DMS153 treated with DMSO at 0.1 percent for 48 hours (cell line): ENCODE data around the gene SF3B3.

Experiments used
- DNase-seq: peaks from one replicate; lab custom pipeline; 2025; ENCODE audit not compliant: unreplicated experiment; lab: John Stamatoyannopoulos, UW

Gene SF3B3

DNA sequence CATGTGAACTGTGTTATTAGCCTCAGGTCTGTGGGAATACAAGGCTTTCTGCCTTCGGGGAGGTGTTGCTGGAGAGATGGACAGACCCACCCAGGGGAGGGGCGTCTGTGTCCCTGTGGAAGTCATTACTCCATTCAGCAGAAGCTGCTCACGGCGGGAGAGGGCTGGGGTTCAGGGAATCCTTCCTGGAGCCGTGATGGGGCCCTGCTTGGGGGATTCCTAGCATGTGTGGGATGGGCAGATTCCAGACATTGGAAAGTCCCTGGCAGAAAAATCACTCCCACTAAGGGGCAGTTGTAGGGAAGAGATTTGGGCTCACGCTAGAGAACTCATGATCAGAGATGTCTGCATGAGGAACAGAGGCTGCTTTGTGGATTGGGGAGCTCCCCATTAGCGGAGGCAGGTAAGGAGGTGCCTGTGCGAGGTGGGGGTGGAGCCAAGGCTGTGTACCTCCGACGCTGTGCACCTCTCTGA lies 66.4 kb downstream of the SF3B3 start:
- DNase-seq, result no peak

DNA sequence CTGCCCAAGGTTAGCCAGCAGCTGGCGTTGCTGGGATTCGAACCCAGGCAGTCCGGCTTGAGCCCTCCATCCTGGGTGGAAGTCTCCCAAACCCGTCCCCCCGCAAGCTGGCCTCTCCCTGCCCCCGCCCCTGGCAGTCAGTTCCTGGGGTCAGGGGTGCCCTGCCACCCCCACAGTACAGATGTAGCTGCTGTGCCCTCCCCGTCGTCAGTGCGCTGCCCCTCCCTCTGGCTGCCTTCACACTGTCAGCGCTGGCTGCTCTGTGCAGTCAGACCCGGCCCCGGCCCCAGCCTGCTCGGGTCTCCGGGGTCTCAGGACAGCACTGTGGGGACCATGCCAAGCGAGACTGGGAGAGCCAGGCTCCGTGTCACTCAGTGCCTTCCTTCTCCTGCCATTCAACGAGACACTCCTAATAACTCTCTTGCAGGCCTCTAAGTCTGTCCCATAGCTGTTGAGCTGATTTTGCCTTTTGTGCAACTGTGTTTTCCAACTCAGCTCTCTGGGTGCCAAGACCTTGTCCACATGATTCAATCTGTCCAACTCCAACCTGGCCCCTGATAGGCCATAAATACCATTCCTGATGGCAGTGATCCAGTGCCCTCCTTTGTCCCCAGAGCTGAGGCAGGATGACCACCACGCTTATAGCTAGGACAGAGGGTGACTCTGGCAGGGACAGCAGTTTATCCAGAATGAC lies 67.3 kb downstream of the SF3B3 start:
- no peak for DNase-seq

GRCh38 chr16:70591615-70592014 lies 68.0 kb downstream of the SF3B3 start:
- DNase-seq, result no peak

DNA sequence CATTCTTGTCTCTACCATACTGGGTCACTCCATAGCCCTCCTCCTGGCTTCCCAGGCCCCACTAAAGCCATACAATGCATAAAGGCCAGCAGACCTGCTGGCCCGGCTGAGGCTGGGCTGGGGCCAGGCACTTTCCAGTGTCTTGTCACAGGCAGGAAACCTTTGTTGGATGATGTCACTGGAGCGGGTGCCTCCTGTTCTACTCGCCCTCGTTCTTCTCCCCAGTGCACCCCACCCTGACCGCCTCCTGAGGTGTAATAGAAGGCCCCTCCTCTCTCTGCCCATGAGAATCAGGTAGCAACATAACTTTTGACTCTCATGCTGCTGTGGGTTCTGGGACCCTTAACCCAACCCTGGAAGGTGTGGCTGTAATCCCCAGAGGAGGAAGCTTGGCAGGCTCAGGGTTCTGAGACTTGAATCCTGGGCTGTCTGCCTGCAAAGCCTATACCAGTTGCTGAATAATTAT lies 68.5 kb downstream of the SF3B3 start:
- DNase-seq, result no peak

DNA sequence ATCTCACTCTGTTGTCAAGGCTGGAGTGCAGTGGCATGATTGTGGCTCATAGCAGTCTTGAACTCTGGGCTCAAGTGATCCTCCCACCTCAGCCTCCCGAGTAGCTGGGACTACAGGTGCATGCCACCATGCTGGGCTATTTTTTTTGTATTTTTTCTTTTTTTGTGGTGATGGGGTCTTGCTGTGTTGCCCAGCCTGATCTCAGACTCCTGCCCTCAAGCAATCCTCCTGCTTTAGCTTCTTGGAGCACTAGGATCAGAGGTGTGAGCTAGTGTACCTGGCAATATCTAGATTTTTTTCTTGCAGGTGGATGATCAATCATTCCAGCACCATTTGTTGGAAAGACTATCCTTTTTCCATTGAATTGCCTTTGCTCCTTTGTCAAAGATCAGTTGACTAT lies 69.9 kb downstream of the SF3B3 start:
- DNase-seq, result no peak

- DNase-seq, result no peak
Measured at GRCh38 chr16:70594569-70594968, 71.0 kb downstream of the SF3B3 start.

- DNase-seq, result no peak
Measured at GRCh38 chr16:70597135-70597835, 73.7 kb downstream of the SF3B3 start.

GRCh38 chr16:70598937-70599503 lies 75.4 kb downstream of the SF3B3 start:
- DNase-seq, result no peak

GRCh38 chr16:70600730-70601129 lies 77.1 kb downstream of the SF3B3 start:
- DNase-seq, result no peak

DNA sequence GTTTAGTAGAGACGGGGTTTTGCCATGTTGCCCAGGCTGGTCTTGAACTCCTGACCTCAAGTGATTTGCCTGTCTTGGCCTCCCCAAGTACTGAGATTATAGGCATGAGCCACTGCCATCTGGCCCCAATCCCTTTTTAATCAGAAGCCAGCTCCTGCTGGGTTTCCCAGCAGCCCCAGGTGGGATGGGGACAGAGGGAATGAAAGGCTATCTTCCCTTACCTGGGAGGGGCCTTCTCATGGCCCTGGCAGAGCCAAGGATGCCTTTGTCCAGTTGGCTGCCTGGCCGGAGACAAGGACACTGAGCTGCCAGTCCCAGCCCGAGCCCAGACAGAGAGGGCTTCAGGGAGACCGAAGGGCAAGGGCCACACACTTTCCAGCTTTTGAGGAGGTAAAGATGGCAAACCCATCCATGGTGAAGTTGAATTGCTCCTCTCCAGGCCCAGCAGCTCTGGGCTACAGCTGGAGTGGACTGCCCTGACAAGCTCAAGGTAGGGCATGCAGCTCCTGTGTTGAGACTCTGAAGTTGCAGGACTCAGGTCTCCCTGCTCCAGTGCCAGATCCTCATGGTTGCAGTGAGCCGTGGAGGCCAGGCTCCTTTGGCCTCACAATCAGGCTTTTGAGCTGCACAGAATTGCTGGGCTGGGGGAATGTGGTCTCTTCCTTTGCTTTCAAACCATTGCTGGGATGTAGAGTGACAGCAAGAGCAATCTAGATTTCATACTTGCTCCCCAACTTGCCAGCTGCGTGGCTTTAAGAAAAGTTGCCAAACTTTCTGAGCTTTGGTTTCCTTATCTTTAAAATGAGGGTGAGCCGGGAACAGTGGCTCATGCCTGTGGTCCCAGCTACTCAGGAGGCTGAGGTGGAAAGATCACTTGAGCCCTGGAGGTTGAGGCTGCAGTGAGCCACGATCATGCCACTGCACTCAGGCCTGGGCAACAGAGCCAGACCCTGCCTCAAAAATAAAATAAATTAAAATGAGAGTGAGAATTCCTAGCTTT lies 78.3 kb downstream of the SF3B3 start:
- no peak for DNase-seq

DNA sequence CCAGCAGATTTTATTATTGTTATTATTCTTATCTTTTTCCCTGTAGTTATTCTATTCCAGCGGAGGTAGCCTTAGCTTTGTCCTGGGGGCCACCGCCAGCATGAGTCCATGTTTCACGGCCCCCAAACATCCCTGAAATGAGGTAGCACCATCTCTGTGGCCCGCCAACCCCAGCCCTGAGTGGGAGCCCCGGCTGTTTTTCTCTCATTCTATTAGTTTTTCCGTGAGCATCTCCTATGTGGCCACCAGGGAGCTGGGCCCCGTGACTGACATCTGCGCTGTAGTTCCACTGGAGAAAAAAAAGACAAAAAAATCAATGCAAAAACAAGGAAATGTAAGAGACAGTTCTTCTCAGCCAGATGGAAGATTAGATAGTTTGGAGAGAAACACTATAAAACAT lies 79.2 kb downstream of the SF3B3 start:
- no peak for DNase-seq

GRCh38 chr16:70604407-70605282 lies 81.0 kb downstream of the SF3B3 start:
- no peak for DNase-seq

DNA sequence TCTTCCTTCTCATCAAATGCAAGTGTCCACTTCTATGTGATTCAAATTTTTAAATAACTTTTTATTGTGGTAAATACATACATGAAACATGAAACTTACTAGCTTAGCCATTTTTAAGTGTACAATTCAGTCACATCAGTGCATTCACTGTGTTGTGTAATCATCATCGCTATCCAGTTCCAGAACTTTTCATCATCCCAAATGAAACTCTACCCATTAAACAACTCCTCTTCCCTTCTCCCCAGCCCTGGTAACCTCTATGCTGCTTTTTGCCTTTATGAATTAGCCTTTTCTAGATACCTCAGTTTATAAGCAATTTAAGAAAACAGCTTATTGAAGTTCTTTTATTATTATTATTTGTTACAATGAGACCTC lies 81.7 kb downstream of the SF3B3 start:
- no peak for DNase-seq

- no peak for DNase-seq
Measured at GRCh38 chr16:70608521-70608920, 84.9 kb downstream of the SF3B3 start.

GRCh38 chr16:70610273-70611223 lies 86.9 kb downstream of the SF3B3 start:
- no peak for DNase-seq

- no peak for DNase-seq
Measured at GRCh38 chr16:70611224-70611598, 87.6 kb downstream of the SF3B3 start.

GRCh38 chr16:70611785-70612303 lies 88.2 kb downstream of the SF3B3 start:
- DNase-seq, result no peak

DNA sequence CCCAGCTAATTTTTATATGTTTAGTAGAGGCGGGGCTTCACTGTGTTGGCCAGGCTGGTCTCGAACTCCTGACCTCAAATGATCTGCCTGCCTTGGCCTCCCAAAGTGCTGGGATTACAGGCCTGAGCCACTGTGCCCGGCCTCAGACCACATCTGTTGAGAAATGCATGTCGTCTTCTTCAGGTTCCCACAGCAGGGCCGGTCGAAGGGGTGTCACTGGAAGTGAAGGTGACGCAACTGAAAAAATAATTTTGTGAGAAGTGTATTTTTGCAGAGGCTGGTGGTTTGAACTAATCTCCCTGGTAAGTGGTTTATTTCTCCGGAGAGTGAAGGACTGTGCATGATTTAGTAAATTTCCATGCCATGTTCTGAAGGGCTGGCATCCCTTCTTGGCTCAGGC lies 89.3 kb downstream of the SF3B3 start:
- DNase-seq, result no peak
